ENCODE measurements around the gene IL2RA. TPM values are rescaled to one million over a fixed set of nuclear protein-coding genes. Genes with fewer than 3 reads are reported as not detected.

Gene IL2RA
- total and polyA plus RNA-seq, 10 of the 15 experiments (the other 5 are each of a cell fraction or from before 2014, with no cell fraction given) = 2.2 to 6.0 (median 4.9) TPM

- TF ChIP-seq HCFC1 (IDR thresholded peaks at IDR 0.05; ENCODE audit: low read length) (no peak), CUX1 (IDR thresholded peaks at IDR 0.05; ENCODE audit: insufficient replicate concordance, low read depth, low read length) (no peak), CBX3 (IDR thresholded peaks at IDR 0.05; ENCODE audit: borderline replicate concordance, low read depth) (no peak), BHLHE40 (IDR thresholded peaks at IDR 0.05; ENCODE audit: borderline replicate concordance in 1 of 2, low read depth in 2 of 2, low read length in 1 of 2) (peak; percentile 80 to 91), IRF5 (IDR thresholded peaks at IDR 0.05; ENCODE audit: borderline replicate concordance) (no peak), JUNB (IDR thresholded peaks at IDR 0.05) (no peak), CEBPB (IDR thresholded peaks at IDR 0.05; ENCODE audit: borderline replicate concordance in 1 of 2, low read depth in 2 of 2, low read length in 2 of 2) (no peak), ZNF207 (IDR thresholded peaks at IDR 0.05; ENCODE audit: borderline replicate concordance) (no peak), TARDBP (IDR thresholded peaks at IDR 0.05; ENCODE audit: borderline replicate concordance) (no peak), GABPA (IDR thresholded peaks at IDR 0.05; ENCODE audit: low read depth) (no peak)
- TF ChIP-seq, protein P1, sequence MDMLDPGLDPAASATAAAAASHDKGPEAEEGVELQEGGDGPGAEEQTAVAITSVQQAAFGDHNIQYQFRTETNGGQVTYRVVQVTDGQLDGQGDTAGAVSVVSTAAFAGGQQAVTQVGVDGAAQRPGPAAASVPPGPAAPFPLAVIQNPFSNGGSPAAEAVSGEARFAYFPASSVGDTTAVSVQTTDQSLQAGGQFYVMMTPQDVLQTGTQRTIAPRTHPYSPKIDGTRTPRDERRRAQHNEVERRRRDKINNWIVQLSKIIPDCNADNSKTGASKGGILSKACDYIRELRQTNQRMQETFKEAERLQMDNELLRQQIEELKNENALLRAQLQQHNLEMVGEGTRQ (IDR thresholded peaks at IDR 0.05; ENCODE audit: borderline replicate concordance, low read depth, low read length) = no peak
- TF ChIP-seq, protein P2, sequence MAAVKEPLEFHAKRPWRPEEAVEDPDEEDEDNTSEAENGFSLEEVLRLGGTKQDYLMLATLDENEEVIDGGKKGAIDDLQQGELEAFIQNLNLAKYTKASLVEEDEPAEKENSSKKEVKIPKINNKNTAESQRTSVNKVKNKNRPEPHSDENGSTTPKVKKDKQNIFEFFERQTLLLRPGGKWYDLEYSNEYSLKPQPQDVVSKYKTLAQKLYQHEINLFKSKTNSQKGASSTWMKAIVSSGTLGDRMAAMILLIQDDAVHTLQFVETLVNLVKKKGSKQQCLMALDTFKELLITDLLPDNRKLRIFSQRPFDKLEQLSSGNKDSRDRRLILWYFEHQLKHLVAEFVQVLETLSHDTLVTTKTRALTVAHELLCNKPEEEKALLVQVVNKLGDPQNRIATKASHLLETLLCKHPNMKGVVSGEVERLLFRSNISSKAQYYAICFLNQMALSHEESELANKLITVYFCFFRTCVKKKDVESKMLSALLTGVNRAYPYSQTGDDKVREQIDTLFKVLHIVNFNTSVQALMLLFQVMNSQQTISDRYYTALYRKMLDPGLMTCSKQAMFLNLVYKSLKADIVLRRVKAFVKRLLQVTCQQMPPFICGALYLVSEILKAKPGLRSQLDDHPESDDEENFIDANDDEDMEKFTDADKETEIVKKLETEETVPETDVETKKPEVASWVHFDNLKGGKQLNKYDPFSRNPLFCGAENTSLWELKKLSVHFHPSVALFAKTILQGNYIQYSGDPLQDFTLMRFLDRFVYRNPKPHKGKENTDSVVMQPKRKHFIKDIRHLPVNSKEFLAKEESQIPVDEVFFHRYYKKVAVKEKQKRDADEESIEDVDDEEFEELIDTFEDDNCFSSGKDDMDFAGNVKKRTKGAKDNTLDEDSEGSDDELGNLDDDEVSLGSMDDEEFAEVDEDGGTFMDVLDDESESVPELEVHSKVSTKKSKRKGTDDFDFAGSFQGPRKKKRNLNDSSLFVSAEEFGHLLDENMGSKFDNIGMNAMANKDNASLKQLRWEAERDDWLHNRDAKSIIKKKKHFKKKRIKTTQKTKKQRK (IDR thresholded peaks at IDR 0.05; ENCODE audit: low read depth, low read length) = no peak
- TF ChIP-seq, protein P3, sequence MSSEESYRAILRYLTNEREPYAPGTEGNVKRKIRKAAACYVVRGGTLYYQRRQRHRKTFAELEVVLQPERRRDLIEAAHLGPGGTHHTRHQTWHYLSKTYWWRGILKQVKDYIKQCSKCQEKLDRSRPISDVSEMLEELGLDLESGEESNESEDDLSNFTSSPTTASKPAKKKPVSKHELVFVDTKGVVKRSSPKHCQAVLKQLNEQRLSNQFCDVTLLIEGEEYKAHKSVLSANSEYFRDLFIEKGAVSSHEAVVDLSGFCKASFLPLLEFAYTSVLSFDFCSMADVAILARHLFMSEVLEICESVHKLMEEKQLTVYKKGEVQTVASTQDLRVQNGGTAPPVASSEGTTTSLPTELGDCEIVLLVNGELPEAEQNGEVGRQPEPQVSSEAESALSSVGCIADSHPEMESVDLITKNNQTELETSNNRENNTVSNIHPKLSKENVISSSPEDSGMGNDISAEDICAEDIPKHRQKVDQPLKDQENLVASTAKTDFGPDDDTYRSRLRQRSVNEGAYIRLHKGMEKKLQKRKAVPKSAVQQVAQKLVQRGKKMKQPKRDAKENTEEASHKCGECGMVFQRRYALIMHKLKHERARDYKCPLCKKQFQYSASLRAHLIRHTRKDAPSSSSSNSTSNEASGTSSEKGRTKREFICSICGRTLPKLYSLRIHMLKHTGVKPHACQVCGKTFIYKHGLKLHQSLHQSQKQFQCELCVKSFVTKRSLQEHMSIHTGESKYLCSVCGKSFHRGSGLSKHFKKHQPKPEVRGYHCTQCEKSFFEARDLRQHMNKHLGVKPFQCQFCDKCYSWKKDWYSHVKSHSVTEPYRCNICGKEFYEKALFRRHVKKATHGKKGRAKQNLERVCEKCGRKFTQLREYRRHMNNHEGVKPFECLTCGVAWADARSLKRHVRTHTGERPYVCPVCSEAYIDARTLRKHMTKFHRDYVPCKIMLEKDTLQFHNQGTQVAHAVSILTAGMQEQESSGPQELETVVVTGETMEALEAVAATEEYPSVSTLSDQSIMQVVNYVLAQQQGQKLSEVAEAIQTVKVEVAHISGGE (CRISPR knock-in tag; IDR thresholded peaks at IDR 0.05) = no peak
Observed at GRCh38 chr10:6086375-6087233, 24.4 kb upstream of the IL2RA start (continued).
